ENCODE measurements around the gene HSD3B2.

Gene HSD3B2

DNA sequence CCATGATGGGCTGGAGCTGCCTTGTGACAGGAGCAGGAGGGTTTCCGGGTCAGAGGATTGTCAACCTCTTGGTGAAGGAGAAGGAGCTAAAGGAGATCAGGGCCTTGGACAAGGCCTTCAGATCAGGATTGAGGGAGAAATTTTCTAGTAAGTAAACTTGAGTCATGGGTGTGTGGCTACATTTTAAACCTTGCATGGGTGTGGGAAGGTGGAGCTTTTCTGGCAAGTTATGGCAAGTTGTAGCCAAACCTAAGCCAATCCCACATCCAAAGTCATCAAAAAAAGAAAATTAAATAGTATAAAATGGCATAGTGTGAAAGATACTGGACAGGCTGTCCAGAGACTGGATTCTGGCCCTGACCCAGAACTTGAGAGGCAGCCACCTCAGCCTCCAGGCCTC lies 52.3 kb downstream of the HSD3B2 start:
- TF ChIP-seq, protein P1, sequence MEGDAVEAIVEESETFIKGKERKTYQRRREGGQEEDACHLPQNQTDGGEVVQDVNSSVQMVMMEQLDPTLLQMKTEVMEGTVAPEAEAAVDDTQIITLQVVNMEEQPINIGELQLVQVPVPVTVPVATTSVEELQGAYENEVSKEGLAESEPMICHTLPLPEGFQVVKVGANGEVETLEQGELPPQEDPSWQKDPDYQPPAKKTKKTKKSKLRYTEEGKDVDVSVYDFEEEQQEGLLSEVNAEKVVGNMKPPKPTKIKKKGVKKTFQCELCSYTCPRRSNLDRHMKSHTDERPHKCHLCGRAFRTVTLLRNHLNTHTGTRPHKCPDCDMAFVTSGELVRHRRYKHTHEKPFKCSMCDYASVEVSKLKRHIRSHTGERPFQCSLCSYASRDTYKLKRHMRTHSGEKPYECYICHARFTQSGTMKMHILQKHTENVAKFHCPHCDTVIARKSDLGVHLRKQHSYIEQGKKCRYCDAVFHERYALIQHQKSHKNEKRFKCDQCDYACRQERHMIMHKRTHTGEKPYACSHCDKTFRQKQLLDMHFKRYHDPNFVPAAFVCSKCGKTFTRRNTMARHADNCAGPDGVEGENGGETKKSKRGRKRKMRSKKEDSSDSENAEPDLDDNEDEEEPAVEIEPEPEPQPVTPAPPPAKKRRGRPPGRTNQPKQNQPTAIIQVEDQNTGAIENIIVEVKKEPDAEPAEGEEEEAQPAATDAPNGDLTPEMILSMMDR (IDR thresholded peaks at IDR 0.05), result no peak
- Histone ChIP-seq H3K27ac (no peak overlapping the region), H3K4me3 (no peak overlapping the region)
- DNase-seq (ENCODE audit: low spot score), result no peak

DNA sequence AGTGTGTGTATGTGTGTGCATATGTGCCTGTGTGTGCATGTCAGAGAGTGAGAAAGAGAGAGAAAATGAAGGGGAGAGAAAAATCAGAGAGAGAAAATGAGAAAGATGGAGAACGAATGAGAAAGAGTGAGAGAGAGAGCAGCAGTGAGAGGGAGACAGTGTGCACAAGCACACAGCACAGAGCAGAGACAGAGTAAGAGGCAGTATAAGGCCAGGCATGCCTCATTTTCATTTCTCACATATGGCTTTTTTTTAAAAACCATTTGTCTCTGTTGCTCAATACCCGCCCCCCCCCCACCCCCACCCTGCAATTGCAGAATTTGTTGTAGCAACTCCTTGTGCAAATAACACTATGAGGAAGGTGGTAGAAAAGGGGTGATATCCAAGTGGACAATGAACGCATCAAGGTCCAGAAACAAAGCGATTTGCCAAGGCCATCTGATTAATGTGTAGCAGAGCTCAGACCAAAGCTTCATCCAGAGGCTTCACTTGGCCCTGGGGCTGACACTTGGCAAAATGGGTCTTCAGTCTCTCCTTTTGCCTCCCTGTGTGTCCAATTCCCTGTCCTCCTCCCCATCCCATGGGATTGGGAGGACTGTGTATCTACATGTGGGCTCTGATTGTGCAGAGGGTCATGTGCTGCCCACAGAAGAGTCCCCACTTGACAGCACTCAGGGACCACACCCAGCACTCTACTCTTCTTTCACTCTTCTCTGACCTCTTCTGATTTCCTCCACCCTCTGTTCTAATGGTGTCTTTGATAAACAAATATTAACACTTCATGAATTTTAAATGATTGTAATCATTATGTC lies 53.1 kb downstream of the HSD3B2 start:
- TF ChIP-seq, protein P1 (IDR thresholded peaks at IDR 0.05), result no peak
- no peak for DNase-seq (ENCODE audit: low spot score)
- H3K27ac ChIP-seq, result no peak overlapping the region

DNA sequence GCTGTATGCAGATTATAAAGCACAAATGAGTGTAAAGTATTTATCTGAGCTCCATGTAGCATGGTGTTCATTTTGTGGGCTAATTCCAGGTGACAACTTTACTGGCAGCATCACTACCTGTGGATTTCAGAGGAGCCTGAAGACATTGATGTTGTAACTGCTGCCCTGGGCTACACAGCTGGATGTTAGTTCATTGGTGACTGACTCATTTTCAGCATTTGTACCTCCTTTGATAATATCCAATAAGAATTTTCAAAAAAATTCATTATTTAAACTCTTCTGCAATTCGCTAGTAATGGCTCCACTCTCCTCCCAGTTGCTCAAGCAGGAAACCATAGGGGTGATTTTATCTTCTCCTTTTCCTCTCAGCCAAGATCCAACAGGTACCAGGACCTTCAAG lies 54.8 kb downstream of the HSD3B2 start:
- TF ChIP-seq, protein P1 (IDR thresholded peaks at IDR 0.05), result no peak
- DNase-seq (ENCODE audit: low spot score), result no peak
- no peak overlapping the region for H3K27ac ChIP-seq
- H3K4me3 ChIP-seq, result no peak overlapping the region

More for the DNA sequence above, 53.1 kb downstream of the HSD3B2 start:
- H3K4me3 ChIP-seq, result no peak overlapping the region

DNA sequence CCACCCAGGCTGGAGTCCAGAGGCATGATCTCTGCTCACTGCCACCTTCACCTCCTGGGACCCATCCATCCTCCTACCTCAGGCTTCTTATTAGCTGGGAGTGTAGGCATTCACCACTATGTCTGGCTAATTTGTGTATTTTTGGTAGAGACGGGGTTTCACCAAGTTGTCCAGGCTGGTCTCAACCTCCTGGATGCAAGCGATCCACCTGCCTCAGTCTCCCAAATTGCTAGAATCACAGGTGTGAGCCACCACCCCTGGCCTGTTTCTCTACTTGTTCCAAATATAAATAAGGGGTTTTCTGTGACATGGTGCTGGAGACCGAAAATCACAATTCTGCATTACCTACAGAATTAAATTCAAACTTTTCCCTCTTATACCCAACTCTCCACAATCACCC lies 55.4 kb downstream of the HSD3B2 start:
- TF ChIP-seq, protein P1 (IDR thresholded peaks at IDR 0.05), result no peak

DNA sequence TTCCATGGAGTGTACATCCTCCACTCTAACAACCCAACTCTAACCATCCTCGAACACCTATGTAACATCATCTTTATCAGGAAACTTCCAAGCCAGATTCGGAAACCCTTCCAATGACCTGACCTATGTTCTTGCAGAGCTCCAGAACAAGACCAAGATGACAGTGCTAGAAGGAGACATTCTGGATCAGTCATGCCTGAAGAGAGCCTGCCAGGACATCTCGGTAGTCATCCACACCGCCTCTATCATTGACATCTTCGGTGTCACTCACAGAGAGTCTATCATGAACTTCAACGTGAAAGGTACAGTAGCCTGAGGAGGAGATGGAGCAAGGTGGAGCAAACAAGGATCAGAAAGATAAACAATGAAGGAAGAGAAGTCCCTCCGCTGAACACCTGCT lies 56.0 kb downstream of the HSD3B2 start:
- Histone ChIP-seq H3K4me3 (no peak overlapping the region), H3K27ac (no peak overlapping the region)
- no peak for DNase-seq (ENCODE audit: low spot score)
- TF ChIP-seq, protein P1 (IDR thresholded peaks at IDR 0.05), result no peak

More for the DNA sequence above, 55.4 kb downstream of the HSD3B2 start:
- no peak for DNase-seq (ENCODE audit: low spot score)
- no peak overlapping the region for H3K4me3 ChIP-seq
- H3K27ac ChIP-seq, result no peak overlapping the region

DNA sequence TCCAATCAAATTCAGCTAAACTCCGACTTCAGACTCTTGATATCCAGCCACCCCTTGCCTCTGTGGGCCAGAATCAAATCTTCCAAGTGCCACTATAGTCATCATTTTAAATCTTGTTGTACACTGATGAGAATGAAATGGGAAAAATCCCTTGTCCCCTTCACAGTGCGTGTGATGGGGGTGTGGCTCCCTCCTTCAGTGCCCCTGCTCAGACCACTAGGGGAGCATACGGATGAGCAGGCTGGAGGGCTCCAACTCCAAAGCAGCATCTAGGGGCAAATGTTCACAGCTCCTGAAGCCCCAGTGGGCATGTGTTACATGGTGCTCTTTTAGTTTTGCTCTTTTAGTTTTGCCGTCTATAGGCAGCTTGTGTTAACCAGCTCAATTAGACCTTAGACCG lies 56.6 kb downstream of the HSD3B2 start:
- DNase-seq (ENCODE audit: low spot score), result no peak
- Histone ChIP-seq H3K4me3 (no peak overlapping the region), H3K27ac (no peak overlapping the region)
- TF ChIP-seq, protein P1 (IDR thresholded peaks at IDR 0.05), result no peak

Measured in coronary artery (tissue), 2 donors.